ENCODE measurements around the gene ME2.
"Not testable (repeated sequence)": the region's sequence is repeated elsewhere in the genome, so short reads cannot be mapped to it uniquely, and the experiment has no call there.

Gene ME2

DNA sequence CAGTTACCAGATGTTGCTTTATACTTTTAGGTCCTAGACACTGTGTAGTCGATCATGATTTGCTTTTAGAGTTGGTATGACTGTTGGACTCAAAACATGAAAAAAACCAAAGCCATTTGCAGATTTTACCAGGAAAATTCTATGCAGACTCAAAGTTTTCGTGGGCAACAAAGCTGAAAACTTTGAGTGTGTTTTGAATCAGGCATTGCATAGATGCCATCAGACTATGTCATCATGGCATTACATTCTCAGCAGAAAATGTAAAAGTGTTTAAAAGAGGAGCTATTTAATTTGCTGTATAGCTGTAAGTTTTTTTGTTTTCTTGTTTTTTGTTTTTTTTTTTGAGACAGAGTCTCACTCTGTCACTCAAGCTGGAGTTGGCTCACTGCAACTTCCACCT lies 45.5 kb downstream of the ME2 start:
- peak; percentile 9 for DNase-seq (ENCODE audit: low spot score)

DNA sequence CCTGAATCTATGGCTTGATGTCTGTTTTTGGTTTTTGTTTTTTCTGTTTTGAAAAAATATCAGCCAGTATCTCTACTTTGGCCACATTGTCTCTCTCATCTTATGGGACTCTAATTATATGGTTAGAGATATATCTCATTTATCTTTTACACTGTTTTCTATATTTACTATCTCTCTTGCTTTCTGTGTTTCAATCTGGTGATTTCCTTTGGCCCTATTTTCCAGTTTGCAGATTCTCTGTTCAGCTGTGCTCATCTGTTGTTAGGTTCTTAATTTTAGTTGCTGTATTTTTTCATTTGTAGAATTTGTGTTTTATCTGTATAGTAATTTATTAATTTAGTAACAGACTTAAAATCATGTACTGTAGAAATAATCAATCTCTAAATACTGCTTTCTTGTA lies 47.6 kb downstream of the ME2 start:
- no peak for DNase-seq (ENCODE audit: low spot score)

DNA sequence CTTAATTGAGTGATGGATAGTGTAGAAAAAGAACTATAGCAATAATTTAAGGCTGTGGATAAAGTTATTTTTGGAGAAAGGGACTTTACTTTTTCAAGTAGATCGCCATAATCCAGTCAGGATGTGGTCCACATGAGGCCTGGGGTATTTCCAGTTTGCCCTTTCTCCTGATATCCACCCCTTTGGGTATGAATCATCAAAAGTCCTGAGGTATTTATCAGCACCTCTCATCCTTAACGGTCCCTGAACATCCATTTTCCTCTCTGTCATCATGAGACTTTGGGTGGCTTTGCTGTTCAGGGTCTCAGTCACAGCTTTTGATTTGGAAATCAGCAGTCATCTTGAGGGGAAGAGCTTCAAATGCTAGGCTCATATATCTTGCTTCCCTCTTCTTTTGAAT lies 49.6 kb downstream of the ME2 start:
- DNase-seq (ENCODE audit: low spot score): peak; percentile 4

DNA sequence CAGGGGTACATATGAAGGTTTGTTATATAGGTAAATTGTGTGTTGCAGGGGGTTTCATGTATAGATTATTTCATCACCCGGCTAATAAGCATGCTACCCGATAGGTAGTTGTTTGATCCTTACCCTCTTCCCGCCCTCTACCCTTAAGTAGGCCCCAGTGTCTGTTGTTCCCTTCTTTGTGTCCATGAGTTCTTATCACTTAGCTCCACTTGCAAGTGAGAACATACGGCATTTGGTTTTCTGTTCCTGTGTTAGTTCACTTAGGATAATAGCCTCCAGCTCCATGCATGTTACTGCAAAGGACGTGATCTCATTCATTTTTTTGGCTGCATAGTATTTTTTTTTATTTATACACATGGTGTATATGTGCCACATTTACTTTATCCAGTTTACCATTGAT lies 54.8 kb downstream of the ME2 start:
- DNase-seq (ENCODE audit: low spot score): no peak

DNA sequence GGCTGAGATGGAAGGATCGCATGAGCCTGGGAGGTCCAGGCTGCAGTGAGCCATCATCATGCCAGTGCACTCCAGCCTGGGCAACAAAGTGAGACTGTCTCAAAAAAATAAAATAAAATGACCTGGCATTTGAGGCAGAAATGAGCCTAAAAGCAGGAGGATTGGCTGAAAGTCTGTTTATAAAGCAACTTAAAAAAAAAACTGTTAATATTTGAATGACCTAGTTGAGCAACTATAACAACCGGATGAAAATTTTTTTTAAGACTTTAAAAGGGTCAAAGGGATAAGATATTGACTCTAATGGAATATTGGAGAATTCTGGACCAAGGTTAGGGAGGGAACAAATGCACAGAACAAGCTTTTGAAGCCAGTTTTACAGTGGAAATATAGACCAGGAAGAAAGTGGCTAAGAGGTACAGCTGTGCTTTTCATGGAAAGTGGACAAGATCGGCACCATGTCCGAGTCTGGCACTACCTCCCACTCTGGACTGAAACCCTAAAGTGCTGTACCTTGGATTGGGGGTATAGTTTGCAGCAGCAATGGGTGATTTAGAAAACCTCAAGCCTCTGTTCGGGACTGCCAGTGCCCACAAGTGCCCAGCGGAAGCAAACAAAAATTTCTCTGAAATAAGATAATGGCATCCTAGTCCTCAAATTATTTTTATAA lies 55.8 kb downstream of the ME2 start:
- no peak for DNase-seq (ENCODE audit: low spot score)

DNA sequence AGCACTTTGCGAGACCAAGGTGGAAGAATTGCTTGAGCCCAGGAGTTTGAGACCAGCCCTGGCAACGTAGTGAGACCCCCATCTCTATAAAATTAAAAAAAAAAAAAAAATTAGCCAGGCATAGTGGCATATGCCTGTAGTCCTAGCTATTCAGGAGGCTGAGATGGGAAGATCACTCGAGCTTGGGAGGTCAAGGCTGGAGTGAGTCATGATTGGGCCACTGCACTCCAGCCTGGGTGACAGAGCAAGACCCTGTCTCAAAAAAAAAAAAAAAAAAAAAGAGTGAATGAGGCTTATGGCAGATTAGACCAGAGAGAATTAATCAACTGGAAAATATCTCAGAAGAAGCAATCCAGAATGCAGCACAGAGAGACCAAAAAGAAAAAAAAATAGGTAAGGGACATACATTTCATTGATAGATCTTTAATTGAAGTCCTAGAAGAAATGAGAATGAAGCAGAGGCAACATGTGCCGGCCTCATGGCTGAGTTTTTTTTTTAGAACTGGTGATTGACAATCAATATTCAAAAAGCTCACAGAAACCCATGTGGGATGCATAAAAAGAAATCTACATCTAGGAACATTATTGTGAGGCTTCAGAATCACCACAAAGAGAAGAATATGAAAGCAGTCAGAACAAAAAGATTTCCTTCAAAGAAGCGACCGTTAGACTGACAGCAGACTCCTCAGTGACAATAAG lies 56.7 kb downstream of the ME2 start:
- DNase-seq (ENCODE audit: low spot score): no peak

DNA sequence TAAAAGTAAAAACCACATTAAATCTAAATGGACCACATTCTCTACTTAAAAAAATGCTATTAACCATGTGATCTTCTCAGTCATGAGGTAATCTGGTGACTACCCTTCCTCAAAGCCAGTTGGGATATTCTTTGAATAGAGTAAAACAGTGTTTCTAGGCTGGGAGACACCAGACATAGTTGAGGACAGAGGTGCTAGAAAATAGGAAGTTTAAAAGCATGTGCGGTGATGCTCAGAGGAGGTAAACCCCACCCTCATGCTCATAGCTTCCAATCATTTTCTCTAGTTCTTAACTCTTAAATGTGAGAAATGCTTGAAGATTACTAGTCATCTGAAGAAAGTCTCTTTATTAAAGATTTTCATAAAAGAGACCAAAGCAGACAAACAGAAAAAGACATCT lies 58.3 kb downstream of the ME2 start:
- DNase-seq (ENCODE audit: low spot score): no peak

DNA sequence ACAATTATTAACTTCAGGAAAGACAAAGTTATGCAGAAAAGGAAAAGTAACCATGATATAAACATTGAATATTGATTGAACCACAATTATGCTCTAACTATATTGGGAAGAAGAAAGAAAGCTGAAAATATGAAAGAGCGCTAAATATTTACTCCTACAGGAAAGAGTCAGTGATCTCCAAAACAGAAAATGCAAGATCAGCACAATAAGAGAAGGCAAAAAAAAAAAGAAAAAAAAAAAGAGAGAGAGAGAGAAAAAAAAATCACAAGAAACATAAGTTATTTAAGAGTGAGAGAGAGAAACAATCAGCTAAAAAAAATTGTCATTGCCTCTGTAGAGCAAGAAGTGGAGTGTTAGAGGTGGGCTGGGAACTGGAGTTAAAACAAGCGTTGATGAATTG lies 60.0 kb downstream of the ME2 start:
- no peak for DNase-seq (ENCODE audit: low spot score)

DNA sequence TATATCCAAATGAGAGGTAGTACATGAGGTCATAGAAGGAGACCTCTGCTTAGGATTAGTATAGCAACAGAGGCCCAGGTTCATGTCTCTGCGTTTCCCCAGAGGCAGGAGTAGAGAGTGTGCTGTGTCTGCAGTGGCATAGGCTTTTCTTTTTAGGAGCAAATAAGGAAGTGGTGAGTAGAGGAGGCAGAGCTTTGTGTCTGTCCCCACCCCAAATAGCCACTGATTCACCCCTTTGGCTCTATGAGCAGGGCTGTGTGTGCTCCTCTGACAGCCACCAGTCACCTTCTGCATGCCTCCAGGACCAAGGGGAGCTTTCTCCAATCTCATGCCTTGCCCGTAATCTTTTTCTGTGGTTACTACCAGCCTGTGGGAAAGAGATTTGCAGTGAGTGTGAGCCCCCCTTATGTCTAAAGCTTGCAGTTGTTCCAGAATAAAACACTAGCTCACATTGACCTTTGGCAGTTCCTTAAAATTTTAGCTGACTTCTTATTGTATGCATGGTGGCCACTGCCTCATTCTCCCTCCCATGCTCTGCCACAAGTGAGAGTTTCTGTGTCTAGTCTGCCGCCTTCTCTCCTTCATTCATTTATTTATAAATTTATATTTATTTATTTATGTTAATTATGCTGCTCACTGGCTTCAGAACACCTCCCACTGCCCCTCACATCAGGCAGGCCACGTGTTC lies 65.5 kb downstream of the ME2 start:
- DNase-seq (ENCODE audit: low spot score): peak; percentile 22

DNA sequence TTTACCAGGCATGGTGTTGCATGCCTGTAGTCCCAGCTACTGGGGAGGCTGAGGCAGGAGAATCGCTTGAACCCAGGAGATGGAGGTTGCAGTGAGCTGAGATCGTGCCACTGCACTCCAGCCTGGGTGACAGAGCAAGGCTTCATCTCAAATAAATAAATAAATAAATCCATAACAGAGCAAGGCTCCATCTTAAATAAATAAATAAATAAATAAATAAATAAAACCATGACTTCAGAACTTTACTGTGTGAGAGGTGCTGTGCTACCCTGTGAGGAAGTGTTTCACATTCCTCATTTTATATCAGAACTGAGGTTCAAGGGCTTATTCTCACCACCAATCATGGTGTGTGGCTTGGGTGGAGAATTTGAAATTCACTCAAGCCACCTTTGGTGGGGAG lies 67.0 kb downstream of the ME2 start:
- DNase-seq (ENCODE audit: low spot score): not testable (repeated sequence)

DNA sequence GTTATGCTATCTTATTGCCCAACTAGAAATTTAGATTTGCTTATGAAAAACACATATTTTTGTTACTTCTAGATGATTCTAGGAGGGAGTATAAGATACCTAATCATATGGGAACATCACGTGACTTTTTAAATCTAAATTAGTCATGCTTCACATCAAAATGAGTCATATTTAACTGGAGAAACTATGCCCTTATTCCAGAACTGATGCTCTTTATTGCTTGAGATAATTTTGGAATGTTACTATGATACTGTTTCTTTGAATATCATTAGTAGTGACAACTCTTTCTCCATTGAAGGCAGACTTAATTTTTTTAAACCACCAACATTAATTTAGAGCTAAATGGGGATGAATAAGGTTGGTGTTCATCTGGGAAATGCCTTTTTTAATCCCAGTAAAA lies 69.0 kb downstream of the ME2 start:
- peak; percentile 28 for DNase-seq (ENCODE audit: low spot score)

DNA sequence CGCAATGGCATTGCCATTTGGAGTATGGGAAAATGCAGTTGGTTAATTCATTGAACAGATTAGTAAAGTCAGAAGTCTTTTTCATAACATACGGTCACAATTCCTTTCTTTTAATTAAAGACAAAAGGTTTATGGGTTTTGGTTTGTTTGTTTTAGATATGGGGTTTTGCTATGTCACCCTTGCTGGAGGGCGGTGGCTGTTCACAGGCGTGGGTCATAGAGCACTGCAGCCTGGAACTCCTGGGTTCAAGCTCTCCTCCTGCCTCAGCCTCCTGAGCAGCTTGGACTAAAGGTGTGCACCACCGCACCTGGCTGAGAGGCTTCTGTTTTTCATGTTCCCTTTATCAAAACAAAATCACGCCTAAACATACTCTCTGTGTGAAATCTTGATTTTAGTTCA lies 70.3 kb downstream of the ME2 start:
- no peak for DNase-seq (ENCODE audit: low spot score)

DNA sequence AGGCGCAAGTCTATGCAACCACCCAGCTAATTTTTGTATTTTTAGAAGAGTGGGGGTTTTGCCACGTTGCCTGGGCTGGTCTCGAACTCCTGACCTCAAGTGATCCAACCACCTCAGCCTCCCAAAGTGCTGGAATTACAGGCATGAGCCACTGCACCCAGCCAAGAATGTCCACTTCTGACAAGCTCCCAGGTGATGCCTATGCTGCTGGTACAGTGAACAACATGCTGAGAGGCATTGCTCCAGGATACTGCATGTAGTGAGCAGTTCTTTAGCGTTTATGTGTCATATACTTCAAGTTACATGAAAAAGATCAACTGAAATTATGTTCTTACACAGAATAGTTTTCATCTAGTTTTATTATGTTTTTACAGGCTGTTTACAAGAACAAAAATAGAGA lies 71.7 kb downstream of the ME2 start:
- no peak for DNase-seq (ENCODE audit: low spot score)

DNA sequence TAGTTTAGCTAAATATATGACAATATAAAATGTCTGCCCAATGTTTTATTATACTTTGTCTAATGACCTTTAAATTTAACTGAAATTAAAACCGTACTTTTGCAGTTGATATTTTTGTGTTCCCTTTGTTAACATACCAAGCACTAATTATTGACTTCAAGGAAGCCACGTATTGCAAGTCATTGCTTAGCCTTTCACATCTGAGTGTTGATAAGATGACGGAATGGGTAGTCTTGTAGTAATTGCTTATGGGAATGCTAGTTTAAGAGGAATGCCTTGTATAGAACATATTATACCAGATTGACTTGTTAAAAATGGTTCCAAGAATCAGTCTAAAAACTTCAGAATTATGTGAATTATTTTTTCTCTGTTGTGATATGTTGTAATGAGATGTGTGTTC lies 74.9 kb downstream of the ME2 start:
- DNase-seq (ENCODE audit: low spot score): no peak

DNA sequence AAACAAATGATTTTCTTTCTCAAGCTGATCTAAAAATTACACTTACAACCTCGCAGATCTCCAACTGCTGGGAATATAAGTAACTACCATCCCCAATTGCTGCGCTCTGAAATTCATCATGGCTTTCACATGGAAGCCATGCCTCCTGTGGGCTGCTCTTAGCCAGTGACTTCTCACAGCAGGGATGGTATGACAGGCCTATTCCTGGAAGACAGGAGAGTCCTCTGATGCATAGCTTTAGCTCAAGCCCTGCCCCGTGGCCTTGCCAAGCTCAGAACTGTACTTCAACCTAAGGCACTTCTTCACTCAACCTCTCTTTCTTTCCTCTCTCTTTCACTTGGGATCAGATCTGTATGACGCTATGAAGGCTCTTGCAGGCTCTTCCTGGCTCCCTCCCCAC lies 76.3 kb downstream of the ME2 start:
- DNase-seq (ENCODE audit: low spot score): no peak

DNA sequence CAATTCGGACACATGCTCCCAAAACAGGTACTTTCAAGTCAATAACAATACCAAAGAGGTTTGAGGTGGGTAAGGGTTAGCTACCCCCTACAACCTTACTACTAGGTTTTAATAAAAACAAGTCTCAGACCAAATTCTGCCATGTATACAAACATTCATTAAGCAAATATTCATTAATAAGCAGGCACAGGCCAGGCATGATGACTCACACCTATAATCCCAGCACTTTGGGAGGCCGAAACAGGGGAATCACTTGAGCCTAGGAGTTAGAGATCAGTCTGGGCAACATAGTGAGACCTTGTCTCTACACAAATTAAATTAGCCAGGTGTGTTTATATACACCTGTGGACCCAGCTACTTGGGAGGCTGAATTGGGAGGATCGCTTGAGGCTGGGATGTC lies 77.2 kb downstream of the ME2 start:
- no peak for DNase-seq (ENCODE audit: low spot score)

DNA sequence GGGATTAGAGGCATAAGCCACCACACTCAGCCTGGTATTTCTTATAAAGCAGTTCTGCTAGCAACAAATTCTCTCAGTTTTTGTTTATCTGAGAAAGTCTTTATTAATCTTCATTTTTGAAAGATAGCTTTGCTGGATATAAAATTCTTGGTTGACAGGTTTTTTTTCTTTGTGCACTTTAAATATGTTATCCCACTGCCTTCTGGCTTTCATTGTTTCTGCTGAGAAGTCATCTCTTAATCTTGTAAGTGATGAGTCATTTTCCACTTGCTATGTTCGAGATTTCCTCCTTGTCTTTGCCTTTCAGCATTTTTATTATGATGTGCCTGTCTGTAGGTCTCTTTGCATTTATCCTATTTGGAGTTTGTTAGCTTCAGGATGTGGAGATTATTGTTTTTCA lies 83.1 kb downstream of the ME2 start:
- DNase-seq (ENCODE audit: low spot score): no peak

DNA sequence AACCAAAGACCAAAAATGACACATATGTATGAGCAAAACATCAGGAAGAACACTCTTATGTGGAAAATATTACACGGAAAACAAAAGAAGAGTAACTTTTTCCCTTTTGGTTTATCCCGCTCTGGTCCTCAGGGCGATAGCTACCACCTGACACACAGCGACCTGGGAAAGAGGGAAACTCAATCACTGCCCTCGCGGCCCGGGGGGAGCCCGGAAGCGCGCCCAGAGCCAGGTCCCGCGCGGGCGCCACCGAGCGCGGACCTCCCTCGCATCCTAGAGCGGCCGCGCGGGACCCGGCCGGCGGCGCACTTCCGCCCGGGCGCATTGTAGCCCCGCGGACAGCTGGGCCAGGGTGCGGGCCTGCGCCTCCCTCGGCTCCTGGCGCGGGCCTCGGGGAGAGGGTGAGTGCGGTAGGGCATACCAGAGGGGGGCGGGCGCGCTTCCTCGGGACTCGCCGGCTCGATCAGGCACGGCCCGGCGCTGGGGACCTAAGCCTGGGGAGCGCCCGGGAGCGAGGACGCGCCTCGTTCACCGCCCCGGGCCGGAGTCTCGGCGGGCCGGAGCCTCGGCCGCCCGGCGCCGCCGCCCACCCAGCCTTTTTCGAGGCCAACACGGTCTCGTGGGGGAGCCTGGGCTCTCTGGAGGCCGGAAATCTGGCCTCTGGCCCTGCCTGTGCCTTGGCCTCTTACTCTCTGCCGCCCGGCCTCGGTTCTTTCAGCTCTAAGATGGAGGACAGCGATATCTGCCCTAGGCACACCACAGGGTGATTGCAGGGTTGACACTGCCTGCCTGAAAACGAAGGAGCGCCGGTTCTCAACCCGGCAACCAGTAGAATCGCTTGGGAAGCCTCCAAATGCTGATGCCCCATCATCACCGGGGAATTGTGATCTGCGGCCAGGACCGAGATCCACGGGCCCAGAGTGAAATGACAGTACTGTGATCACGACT lies 89.1 kb downstream of the ME2 start, which contains the start of gene ELAC1:
TSS of gene ELAC1 (plus strand) at position 327 of the 948 bp plus-strand sequence. CDS start 6,365 bp downstream, outside the sequence.
- DNase-seq (ENCODE audit: low spot score): peak; percentile 95

DNA sequence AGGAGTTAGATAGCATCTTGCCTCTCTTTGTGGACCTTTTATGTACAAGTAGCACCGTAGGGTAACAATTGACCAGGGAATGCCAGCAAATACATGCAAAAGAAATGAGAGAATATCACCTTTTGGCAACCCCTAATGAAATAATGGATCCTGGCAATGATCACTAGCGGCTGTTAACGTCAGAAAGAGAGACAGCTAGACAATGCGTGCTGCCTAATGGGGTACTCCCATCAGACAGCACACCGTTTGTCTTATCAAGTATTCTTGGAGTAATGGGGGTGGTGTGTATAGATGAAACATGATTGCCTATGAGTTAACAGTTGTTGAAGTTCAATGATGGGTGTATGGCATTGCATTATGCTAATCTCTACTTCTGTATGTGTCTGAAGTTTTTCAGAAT lies 90.5 kb downstream of the ME2 start:
- no peak for DNase-seq (ENCODE audit: low spot score)

DNA sequence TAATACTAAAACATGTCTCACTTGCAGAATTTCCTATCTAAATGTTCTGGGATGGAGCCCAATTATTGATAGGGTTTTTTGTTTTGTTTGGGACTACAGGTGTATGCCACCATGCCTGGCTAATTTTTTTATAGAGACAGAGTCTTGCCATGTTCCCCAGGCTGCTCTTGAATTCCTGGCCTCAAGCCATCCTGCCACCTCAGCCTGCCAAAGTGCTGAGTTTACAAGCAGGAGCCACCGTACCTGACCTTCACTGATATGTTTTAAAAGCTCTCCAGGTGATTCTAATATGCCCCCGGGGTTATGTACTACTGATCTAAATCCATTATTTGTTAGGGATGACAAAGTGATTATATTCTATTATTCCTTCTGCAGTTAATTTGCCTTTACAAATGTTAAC lies 91.1 kb downstream of the ME2 start:
- DNase-seq (ENCODE audit: low spot score): no peak

DNA sequence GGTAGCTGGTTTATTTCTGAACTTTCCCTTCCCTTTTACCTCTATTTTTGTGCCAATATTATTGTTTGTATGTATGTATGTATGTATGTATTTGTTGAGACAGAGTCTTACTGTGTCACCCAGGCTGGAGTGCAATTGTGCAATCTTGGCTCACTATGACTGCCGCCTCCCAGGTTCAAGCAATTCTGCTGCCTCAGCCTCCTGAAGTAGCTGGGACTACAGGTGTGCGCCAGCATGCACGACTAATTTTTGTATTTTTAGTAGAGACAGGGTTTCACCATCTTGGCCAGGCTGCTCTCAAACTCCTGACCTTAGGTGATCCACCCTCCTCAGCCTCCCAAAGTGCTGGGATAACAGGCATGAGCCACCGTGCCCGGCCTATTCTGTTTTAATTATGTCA lies 93.5 kb downstream of the ME2 start:
- DNase-seq (ENCODE audit: low spot score): not testable (repeated sequence)

Data from GM03348 (cell line).